Left lung (tissue), 10 donors: ENCODE data around the gene BPIFB1. TPM values are rescaled to one million over a fixed set of nuclear protein-coding genes. Genes with fewer than 3 reads are reported as not detected.

Experiments used
- ATAC-seq: fragments of 200-7000 bp; cut with Tn5 transposase; one replicate; pipeline ENCODE4 v1.9.1; 2020; ENCODE audit warnings: moderate library complexity
- DNase-seq, 4 donors: peaks; one replicate each; pipeline ENCODE4 v3.0.0-alpha.2; 2013 to 2020
- H3K27ac ChIP-seq, 2 donors: fragments of 200-600 bp; sonication (generic) in 1 of 2; one replicate each; pipeline versions ENCODE4 v1.5.0 to v1.8.0; 2020 to 2021
- H3K27me3 ChIP-seq, 2 donors: fragments of 200-600 bp; sonication (generic) in 1 of 2; one replicate each; pipeline versions ENCODE4 v1.5.0 to v1.8.0; 2020 to 2021
- H3K36me3 ChIP-seq, 2 donors: fragments of 200-600 bp; sonication (generic) in 1 of 2; one replicate each; pipeline versions ENCODE4 v1.5.0 to v1.8.0; 2020 to 2021
- H3K4me1 ChIP-seq, 2 donors: fragments of 200-600 bp; one replicate each; pipeline ENCODE4 v1.8.0; 2021
- H3K4me3 ChIP-seq, 2 donors: fragments of 200-600 bp; sonication (generic) in 1 of 2; one replicate each; pipeline versions ENCODE4 v1.5.0 to v1.8.0; 2020 to 2021; ENCODE audit warnings: mild to moderate bottlenecking in 1 of 2
- H3K9me3 ChIP-seq, 2 donors: fragments of 200-600 bp; sonication (generic) in 1 of 2; one replicate each; pipeline versions ENCODE4 v1.5.0 to v1.8.0; 2020 to 2021
- CTCF ChIP-seq, 2 donors: fragments of 200-600 bp; sonication (generic) in 1 of 2; IDR thresholded peaks; one replicate each; pipeline versions ENCODE4 v1.5.0 to v1.8.0; 2021; ENCODE audit warnings: antibody characterized with exemption in 2 of 2
- intact Hi-C, 2 donors: fragments of 100-400 bp; cut with DNase I; formaldehyde crosslinking; loops; one replicate each; pipeline versions ENCODE4 v1.11.2 to v1.14.2; 2022
- polyA plus RNA-seq, 6 donors: library from polyadenylated mRNA; unstranded; fragments of 120-200 nt; gene quantifications; one replicate each; pipeline ENCODE4 v1.2.1, GENCODE V29; 2013; ENCODE audit not compliant: insufficient read length in 6 of 6
- total RNA-seq, 2 donors: library from RNA; stranded (reverse); fragmentation: NEBNext Ultra II Directional; extraction: Animal tissue kit (Norgen Biotek cat#: 25700); gene quantifications; one replicate each; pipeline ENCODE4 v1.2.1, GENCODE V29; 2021
- donor health status: DM: no; HTN: yes; CAD: no.
- donor health status: DM: no; HTN: no; CAD: no.

Gene BPIFB1
- total and polyA plus RNA-seq, 8 donors = 0.11 to 121 (median 0.19) TPM; not detected in 4

GRCh38 chr20:33284937-33285336 is 1.9 kb downstream of the BPIFB1 start:
- H3K4me3 ChIP-seq = no peak overlapping the region
- no peak for ATAC-seq
- TF ChIP-seq CTCF (IDR thresholded peaks at IDR 0.05) = no peak
- H3K9me3 ChIP-seq = no peaks in the 10 kb centered on the region
- no peaks in the 10 kb centered on the region for H3K36me3 ChIP-seq
- no peak overlapping the region for H3K27ac ChIP-seq
- no peak for DNase-seq
- peaks cover 0 to 15% of the 10 kb centered on the region in 2 donors for H3K27me3 ChIP-seq
- no peaks in the 10 kb centered on the region for H3K4me1 ChIP-seq
- intact Hi-C loops = no loop called here

GRCh38 chr20:33285861-33286495 is 3.0 kb downstream of the BPIFB1 start:
- Histone ChIP-seq H3K27ac (no peak overlapping the region), H3K4me3 (no peak overlapping the region), H3K36me3 (no peaks in the 10 kb centered on the region), H3K27me3 (peaks cover 0 to 15% of the 10 kb centered on the region in 2 donors), H3K4me1 (no peaks in the 10 kb centered on the region), H3K9me3 (no peaks in the 10 kb centered on the region)
- ATAC-seq (no peak), DNase-seq (no peak)
- TF ChIP-seq CTCF (IDR thresholded peaks at IDR 0.05) = no peak
- intact Hi-C loops = no loop called here

GRCh38 chr20:33287884-33288283 is 4.9 kb downstream of the BPIFB1 start:
- no peak overlapping the region for H3K4me3 ChIP-seq
- peaks cover 0 to 18% of the 10 kb centered on the region in 2 donors for H3K27me3 ChIP-seq
- intact Hi-C loops = no loop called here
- no peaks in the 10 kb centered on the region for H3K4me1 ChIP-seq
- no peaks in the 10 kb centered on the region for H3K9me3 ChIP-seq
- DNase-seq (no peak), ATAC-seq (no peak)
- H3K27ac ChIP-seq = no peak overlapping the region
- no peak for TF ChIP-seq CTCF (IDR thresholded peaks at IDR 0.05)
- no peaks in the 10 kb centered on the region for H3K36me3 ChIP-seq

- Histone ChIP-seq H3K27me3 (peaks cover 0 to 20% of the 10 kb centered on the region in 2 donors), H3K36me3 (no peaks in the 10 kb centered on the region), H3K9me3 (no peaks in the 10 kb centered on the region), H3K27ac (no peak overlapping the region), H3K4me1 (no peaks in the 10 kb centered on the region), H3K4me3 (no peak overlapping the region)
- DNase-seq (no peak), ATAC-seq (no peak)
- intact Hi-C loops = loop anchor here in 1 of 2 donors (10.0 kb wide), 1 partner anchor 386 kb away; no protein-coding TSS in a partner anchor
- TF ChIP-seq CTCF (IDR thresholded peaks at IDR 0.05) = no peak
Observed at GRCh38 chr20:33290852-33291251, 7.8 kb downstream of the BPIFB1 start.

GRCh38 chr20:33291416-33291815 is 8.4 kb downstream of the BPIFB1 start:
- no peaks in the 10 kb centered on the region for H3K9me3 ChIP-seq
- no peaks in the 10 kb centered on the region for H3K4me1 ChIP-seq
- no peak overlapping the region for H3K27ac ChIP-seq
- H3K36me3 ChIP-seq = no peaks in the 10 kb centered on the region
- TF ChIP-seq CTCF (IDR thresholded peaks at IDR 0.05) = no peak
- H3K4me3 ChIP-seq = no peak overlapping the region
- ATAC-seq (no peak), DNase-seq (no peak)
- intact Hi-C loops = loop anchor here in 1 of 2 donors (10.0 kb wide), 1 partner anchor 387 kb away; no protein-coding TSS in a partner anchor
- H3K27me3 ChIP-seq = peaks cover 0 to 20% of the 10 kb centered on the region in 2 donors
